ENCODE results near the gene KCNMA1. TPM values are rescaled to one million over a fixed set of nuclear protein-coding genes. Genes with fewer than 3 reads are reported as not detected.
A peak's percentile ranks its signal among the peaks of the same experiment; 100 is the strongest.

Gene KCNMA1
- polyA plus RNA-seq, 1 of the 3 experiments (the other 2 are of a cell fraction): 107 TPM

GRCh38 chr10:77457721-77458120 lies 179.9 kb downstream of the KCNMA1 start (continued):
- no peak for TF ChIP-seq SIN3A (IDR thresholded peaks at IDR 0.05; ENCODE audit: borderline replicate concordance, low read depth, low read length)
- no peak for TF ChIP-seq RFX5 (IDR thresholded peaks at IDR 0.05; ENCODE audit: low read length)

- H3K4me1 ChIP-seq (ENCODE audit: control insufficient read depth in 1 of 2, insufficient read depth in 2 of 2, low read depth in 1 of 2, low read length in 1 of 2): peaks cover 0 to 18% of the 10 kb centered on the region in 2 experiments; a peak in 2 of 4 replicates
- H3K27ac ChIP-seq (ENCODE audit: low read depth in 2 of 2, low read length in 1 of 2): no peak overlapping the region
- no peaks in the 10 kb centered on the region for H3K9me2 ChIP-seq
- no peaks in the 10 kb centered on the region for H4K20me1 ChIP-seq (ENCODE audit: insufficient read depth)
- POLR2A ChIA-PET: no interaction called here
- no peaks in the 10 kb centered on the region for H3K79me2 ChIP-seq (ENCODE audit: insufficient read depth)
- WGBS (ENCODE audit: low lambda C conversion rate): 100% methylated on average over 1 of the region's 1 CpG
- H3F3A ChIP-seq (replicated peaks; ENCODE audit: insufficient read depth): no peaks in the 10 kb centered on the region
- H3K4me2 ChIP-seq: no peak overlapping the region
- H3K9ac ChIP-seq: no peak overlapping the region
- H3K9me3 ChIP-seq: no peaks in the 10 kb centered on the region
- no peak overlapping the region for H3K4me3 ChIP-seq (ENCODE audit: low read depth in 2 of 2, low read length in 1 of 2)
- TF ChIP-seq RFX5 (IDR thresholded peaks at IDR 0.05; ENCODE audit: low read length) (no peak), REST (IDR thresholded peaks at IDR 0.05; ENCODE audit: low read depth, low read length) (no peak), JUND (IDR thresholded peaks at IDR 0.05) (no peak), TAF1 (IDR thresholded peaks at IDR 0.05; ENCODE audit: borderline replicate concordance, low read depth, low read length) (no peak), SIN3A (IDR thresholded peaks at IDR 0.05; ENCODE audit: borderline replicate concordance, low read depth, low read length) (no peak), EZH2phosphoT487 (IDR thresholded peaks at IDR 0.05; ENCODE audit: borderline replicate concordance, low read depth) (no peak), FOXJ3 (CRISPR knock-in tag; IDR thresholded peaks at IDR 0.05) (no peak), MXI1 (IDR thresholded peaks at IDR 0.05; ENCODE audit: low read depth, low read length) (no peak), SMC3 (IDR thresholded peaks at IDR 0.05; ENCODE audit: low read depth, low read length) (no peak), NRF1 (IDR thresholded peaks at IDR 0.05; ENCODE audit: low read depth, low read length) (no peak), TCF12 (IDR thresholded peaks at IDR 0.05) (no peak)
- H3K27me3 ChIP-seq (ENCODE audit: insufficient read depth): no peaks in the 10 kb centered on the region
- no peak overlapping the region for H2AFZ ChIP-seq (ENCODE audit: low read depth)
- DNase-seq: no peak
- CTCF ChIA-PET: interaction anchor here (0.6 to 2.4 kb wide), 12 partner anchors 17 to 283 kb away, joined by 3 to 20 read pairs (median 4); no protein-coding TSS in a partner anchor
- peaks cover 0 to 4% of the 10 kb centered on the region in 2 experiments for H3K36me3 ChIP-seq (replicated peaks in 1 of 2; ENCODE audit: control insufficient read depth in 1 of 2, insufficient read depth in 2 of 2, low read length in 1 of 2)
Observed at GRCh38 chr10:77457266-77457665, 180.3 kb downstream of the KCNMA1 start.

GRCh38 chr10:77456414-77456813 lies 181.2 kb downstream of the KCNMA1 start:
- Histone ChIP-seq H3K27me3 (ENCODE audit: insufficient read depth) (no peaks in the 10 kb centered on the region), H3K79me2 (ENCODE audit: insufficient read depth) (no peaks in the 10 kb centered on the region), H3K36me3 (replicated peaks in 1 of 2; ENCODE audit: control insufficient read depth in 1 of 2, insufficient read depth in 2 of 2, low read length in 1 of 2) (peaks cover 0 to 4% of the 10 kb centered on the region in 2 experiments), H3F3A (replicated peaks; ENCODE audit: insufficient read depth) (no peaks in the 10 kb centered on the region), H3K4me1 (ENCODE audit: control insufficient read depth in 1 of 2, insufficient read depth in 2 of 2, low read depth in 1 of 2, low read length in 1 of 2) (peaks cover 0 to 18% of the 10 kb centered on the region in 2 experiments; a peak in 2 of 4 replicates), H4K20me1 (ENCODE audit: insufficient read depth) (no peaks in the 10 kb centered on the region), H3K9me3 (no peaks in the 10 kb centered on the region), H3K9ac (no peak overlapping the region), H3K9me2 (no peaks in the 10 kb centered on the region), H3K27ac (ENCODE audit: low read depth in 2 of 2, low read length in 1 of 2) (peak overlapping the region in 1 of 2 experiments; percentile 62; a peak in 1 of 4 replicates), H3K4me2 (no peak overlapping the region), H2AFZ (ENCODE audit: low read depth) (no peak overlapping the region), H3K4me3 (ENCODE audit: low read depth in 2 of 2, low read length in 1 of 2) (no peak overlapping the region)
- 82% methylated on average over 5 of the region's 5 CpGs for WGBS (ENCODE audit: low lambda C conversion rate)
- TF ChIP-seq RXRA (IDR thresholded peaks at IDR 0.05; ENCODE audit: borderline replicate concordance, low read depth) (no peak), GATA2 (CRISPR knock-in tag; IDR thresholded peaks at IDR 0.05) (peak; percentile 54; the same call in 1 of the 2 replicates), EP300 (IDR thresholded peaks at IDR 0.05; ENCODE audit: borderline replicate concordance in 1 of 2, low read depth in 1 of 2, low read length in 1 of 2) (peak in 1 of 2 experiments; percentile 34; a peak in 2 of 4 replicates), SMC3 (IDR thresholded peaks at IDR 0.05; ENCODE audit: low read depth, low read length) (peak; percentile 62; the same call in 1 of the 2 replicates), POLR2AphosphoS5 (IDR thresholded peaks at IDR 0.05; ENCODE audit: low read depth, low read length) (no peak), RAD21 (IDR thresholded peaks at IDR 0.05; ENCODE audit: low read length) (peak; percentile 78), REST (IDR thresholded peaks at IDR 0.05; ENCODE audit: low read depth, low read length) (no peak), FOXJ3 (CRISPR knock-in tag; IDR thresholded peaks at IDR 0.05) (0 out of 2 replicates have a peak, but pooled peaks have one; percentile 40), MXI1 (IDR thresholded peaks at IDR 0.05; ENCODE audit: low read depth, low read length) (0 out of 2 replicates have a peak, but pooled peaks have one; percentile 47)
- CTCF ChIA-PET: interaction anchor here (0.6 to 2.4 kb wide), 12 partner anchors 16 to 283 kb away, joined by 3 to 20 read pairs (median 5); no protein-coding TSS in a partner anchor
- POLR2A ChIA-PET: no interaction called here
- DNase-seq: peak; percentile 49

Measured in SK-N-SH (cell line).